GM12873 (cell line): ENCODE results near the gene DTWD2.

Experiments
- TF ChIP-seq, protein P1 (sequence below): IDR thresholded peaks from 2 replicates; pipeline ENCODE4 v1.5.1; 2012; ENCODE audit warnings: low read depth, mild to moderate bottlenecking, moderate library complexity, low read length, control low read depth; ENCODE audit not compliant: insufficient read depth; ENCODE audit errors: missing control alignments

The DTWD2 gene

DNA sequence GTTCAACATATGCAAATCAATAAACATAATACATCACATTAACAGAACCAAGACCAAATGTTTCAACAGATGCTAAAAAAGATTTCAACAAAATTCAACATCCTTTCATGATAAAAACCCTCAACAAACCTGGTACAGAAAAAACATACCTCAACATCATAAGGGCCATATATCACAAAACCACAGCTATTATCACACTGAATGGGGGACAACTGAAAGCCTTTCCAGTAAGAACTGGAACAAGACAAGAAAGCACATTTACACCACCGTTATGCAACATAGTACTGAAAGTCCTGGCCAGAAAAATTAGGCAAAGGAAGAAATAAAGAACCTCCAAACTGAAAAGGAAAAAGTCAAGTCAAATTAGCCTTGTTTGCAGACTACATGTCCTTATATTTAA lies 93.6 kb downstream of the DTWD2 start:
- TF ChIP-seq, protein P1, sequence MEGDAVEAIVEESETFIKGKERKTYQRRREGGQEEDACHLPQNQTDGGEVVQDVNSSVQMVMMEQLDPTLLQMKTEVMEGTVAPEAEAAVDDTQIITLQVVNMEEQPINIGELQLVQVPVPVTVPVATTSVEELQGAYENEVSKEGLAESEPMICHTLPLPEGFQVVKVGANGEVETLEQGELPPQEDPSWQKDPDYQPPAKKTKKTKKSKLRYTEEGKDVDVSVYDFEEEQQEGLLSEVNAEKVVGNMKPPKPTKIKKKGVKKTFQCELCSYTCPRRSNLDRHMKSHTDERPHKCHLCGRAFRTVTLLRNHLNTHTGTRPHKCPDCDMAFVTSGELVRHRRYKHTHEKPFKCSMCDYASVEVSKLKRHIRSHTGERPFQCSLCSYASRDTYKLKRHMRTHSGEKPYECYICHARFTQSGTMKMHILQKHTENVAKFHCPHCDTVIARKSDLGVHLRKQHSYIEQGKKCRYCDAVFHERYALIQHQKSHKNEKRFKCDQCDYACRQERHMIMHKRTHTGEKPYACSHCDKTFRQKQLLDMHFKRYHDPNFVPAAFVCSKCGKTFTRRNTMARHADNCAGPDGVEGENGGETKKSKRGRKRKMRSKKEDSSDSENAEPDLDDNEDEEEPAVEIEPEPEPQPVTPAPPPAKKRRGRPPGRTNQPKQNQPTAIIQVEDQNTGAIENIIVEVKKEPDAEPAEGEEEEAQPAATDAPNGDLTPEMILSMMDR = no peak

DNA sequence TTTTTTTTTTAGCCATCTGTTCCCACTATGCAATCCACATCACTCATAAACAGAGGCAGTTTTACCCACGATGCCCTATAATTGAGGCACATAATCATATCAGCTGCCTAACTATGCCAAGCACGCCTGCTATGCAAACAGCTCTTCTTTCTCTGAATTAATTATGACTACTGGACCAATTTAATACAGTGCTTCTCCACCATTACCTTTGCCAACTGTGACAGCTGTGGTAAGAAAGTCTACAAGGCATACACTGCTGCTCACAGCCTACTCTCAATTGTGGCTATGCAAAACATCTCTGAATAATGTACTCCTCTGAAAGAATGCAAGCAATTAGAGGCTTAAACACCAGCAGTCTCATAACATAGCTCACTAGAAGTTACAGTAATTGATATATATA lies 97.1 kb downstream of the DTWD2 start:
- TF ChIP-seq, protein P1 = no peak

DNA sequence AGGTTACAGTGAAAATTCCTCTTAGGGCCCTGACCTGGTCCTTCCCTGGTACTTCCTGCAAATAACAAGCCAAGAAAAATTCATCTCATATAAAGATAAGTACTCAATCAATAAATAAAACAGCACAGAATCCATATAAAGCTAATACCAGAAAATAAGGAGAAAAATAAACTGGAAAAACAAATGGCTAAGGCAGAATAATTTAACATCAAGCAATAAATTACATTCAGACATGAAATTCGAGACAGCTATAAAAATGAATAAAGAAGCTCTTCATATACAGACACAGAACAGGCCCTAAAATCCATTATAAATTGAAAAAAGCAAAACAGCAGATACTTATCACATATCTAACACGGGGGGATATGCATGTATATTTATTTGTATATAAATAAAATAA lies 99.2 kb downstream of the DTWD2 start:
- TF ChIP-seq, protein P1 = no peak

DNA sequence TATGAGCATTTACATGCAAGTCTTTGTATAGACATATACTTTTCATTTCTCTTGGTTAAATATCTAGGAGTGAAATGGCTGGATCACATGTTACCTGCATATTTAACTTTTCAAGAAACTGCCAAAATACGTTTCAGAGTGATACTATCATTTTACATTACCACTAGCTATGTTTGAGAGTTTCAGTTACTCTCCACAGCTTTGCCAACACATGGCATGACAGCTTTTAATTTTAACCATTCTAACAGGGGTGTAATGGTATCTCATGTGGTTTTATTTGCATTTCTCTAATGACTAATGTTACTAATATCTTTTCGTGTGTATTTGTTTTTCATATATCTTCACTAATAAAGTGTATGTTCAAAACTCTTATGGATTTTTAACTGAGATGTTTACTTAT lies 99.8 kb downstream of the DTWD2 start:
- TF ChIP-seq, protein P1 = no peak

DNA sequence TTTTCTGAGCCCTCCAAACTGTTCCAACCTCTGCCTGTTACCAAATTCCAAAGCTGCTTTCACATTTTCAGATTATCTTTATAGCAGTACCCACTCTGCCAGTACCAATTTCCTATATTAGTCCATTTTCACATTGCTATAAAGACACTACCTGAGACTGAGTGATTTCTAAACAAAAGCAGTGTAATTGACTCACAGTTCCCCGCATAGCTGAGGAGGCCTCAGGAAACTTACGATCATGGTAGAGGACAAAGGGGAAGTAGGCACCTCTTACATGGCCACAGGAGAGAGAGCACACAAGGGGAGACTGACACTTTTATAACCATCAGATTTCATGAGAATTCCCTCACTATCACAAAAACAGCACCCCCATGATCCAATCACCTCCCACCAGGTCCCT lies 105.0 kb downstream of the DTWD2 start:
- TF ChIP-seq, protein P1 = no peak

DNA sequence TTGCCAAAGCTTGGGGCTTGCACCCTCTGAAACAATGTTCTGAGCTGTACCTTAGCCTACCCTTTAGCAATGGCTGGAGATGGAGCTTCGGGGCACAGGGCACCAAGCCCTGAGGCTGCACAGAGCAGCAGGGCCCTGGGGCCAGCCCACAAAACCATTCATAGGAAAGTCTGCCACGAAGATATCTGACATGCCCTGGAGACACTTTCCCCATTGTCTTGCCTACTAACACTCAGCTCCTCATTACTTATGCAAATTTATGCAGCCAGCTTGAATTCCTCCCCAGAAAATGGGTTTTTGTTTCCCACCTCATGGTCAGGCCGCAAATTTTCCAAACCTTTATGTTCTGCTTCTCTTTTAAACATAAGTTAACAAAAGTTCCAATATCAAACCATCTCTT lies 105.7 kb downstream of the DTWD2 start:
- TF ChIP-seq, protein P1 = no peak

DNA sequence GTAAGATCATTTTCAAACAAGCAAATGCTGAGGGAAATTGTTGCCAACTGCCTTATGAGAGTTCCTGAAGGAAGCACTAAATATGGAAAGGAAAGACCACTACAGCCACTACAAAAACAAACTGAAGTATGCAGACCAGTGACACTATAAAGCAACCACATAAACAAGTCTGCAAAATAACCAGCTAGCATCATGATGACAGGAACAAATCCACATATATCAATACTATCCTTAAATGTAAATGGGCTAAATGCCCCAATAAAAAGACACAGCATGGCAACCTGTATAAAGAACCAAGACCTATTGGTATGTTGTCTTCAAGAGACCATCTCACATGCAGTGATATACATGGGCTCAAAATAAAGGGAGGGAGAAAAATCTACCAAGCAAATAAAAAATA lies 113.2 kb downstream of the DTWD2 start:
- TF ChIP-seq, protein P1 = no peak

DNA sequence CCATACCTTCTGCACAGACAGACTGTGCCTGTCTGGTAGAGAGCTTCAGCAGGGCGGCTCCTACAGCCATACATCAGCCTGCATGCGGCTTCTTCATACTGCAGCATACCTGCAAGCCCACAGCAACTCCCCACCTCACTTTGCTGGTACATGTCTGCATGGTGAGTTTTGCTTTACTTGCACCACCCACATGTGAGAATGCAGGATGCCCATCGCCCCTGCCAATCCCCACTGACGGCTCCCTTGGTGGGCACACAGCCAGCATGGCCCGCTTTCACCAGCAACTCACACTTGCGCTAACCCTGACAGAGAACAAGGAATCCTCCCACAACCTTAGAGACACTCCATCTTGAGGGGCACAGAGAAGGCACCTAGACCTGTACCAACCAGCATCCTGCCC lies 114.9 kb downstream of the DTWD2 start:
- TF ChIP-seq, protein P1 = no peak
